NCI-H524 (cell line): Measurements from ENCODE around the gene ANO6.
"Not testable (repeated sequence)": the region's sequence is repeated elsewhere in the genome, so short reads cannot be mapped to it uniquely, and the experiment has no call there.

Experiments used
- DNase-seq, 2 experiments: peaks; one replicate each; lab custom pipeline; 2025; lab: John Stamatoyannopoulos, UW

ANO6 gene

DNA sequence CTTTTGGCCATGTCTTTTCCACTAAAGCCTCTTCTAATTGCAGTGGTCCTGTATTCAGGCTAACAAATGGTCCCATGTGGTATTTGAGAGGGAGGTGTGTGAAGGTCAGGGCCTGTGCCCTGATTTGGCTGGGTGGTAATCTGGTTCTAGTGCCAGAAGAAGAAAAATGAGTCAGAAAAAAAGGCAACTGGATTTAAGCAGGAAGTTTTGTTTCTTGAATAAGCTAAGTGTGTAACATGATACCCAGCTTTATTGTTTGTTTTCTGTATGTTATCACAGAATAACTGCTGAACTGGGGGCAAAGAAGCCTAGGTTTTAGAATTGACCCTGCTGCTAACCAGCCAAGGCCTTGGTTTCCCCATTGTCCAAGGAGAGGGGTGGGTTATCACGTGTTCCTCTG lies 134.0 kb downstream of the ANO6 start:
- DNase-seq, result peak in 1 of 2 experiments; percentile 24

DNA sequence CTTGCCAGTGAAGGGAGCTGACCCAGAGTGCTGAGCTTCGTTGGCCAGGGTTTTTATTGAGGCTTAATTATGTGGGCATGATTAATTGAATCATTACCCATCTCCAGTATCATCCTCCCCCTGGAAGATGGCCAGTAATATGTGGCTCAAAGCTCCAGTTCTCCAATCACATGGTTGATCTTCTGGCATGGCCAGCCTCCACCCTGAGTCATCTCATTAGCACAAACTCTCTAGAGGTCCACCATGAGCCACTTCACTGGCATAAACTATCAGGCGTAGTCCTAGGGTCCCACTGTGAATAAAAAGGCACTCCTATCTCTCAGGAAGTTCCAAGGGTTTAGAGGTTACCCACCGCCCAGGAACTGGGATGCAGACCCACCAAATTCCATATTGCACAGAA lies 135.0 kb downstream of the ANO6 start:
- no peak for DNase-seq

DNA sequence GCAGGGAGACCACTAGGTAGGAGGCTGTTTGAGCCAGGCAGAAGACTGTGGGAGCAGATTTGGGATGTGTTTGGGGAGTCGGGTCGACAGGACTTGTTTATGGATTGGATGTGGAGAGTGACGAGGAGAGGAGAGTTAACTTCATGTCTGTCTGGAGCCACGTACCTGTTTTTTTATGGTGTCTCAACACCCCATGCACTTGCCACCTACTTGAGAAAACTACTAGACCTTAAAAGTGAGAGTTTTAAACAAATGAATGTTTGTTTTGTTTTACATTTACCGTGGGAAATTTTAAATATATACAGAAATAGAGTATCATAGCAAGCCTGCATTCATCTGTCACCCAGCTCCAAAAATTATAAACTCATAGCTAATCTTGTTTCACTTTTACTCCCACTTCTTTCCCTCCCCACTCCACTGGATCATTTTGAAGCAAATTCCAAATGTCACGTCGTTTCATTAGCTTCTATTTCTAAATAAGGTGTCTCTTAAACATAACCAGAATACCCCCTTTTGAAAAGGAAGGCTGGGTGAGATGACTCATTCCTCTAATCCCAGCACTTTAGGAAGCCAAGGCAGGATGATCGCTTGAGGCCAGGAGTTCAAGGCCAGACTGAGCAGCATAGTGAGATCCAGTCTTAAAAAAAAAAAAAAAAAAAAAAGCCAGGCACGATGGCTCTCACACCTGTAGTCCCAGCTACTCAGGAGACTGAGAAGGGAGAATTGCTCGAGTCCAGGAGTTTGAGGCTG lies 136.2 kb downstream of the ANO6 start:
- no peak for DNase-seq

DNA sequence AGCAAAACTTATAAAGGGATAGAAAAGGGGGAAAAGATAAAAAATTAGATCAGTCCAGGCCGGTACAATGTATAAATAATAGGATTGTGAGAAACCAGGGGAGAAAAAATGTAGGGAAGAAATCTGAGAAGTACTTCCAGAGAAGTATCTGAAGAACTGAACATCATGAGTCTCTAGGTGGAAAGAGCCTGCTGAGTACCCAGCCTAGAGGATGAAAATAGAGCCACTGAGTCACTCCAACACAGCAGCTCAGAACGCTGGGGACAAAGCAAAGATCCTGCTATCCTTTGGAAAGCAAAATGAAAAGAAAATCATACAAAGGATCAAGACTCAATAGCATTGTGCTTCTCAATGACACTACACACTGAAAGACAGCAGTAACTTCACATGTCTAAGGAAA lies 138.0 kb downstream of the ANO6 start:
- no peak for DNase-seq

GRCh38 chr12:45354399-45354798 lies 138.5 kb downstream of the ANO6 start:
- no peak for DNase-seq

DNA sequence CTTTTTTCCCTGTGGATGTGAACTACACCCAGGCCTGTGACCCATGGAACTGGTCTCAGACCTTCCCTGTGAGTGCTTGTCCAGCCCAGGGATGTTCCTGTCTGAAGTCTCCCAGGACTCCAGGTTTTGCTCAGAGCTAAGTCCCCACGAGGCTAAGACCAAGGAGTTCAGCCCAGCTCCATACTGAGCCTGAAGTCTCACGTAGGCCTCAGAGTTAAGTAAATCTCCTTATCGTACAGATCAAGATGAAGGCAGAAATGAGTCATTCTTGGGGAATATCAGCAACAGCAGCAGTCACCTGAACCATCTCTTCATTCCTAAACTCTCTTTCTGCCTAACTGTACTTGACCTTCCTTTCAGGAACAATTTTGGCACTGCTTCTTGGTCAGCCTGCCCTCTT lies 139.8 kb downstream of the ANO6 start:
- DNase-seq, result no peak

- DNase-seq, result no peak
Measured at GRCh38 chr12:45356822-45357538, 141.1 kb downstream of the ANO6 start.

DNA sequence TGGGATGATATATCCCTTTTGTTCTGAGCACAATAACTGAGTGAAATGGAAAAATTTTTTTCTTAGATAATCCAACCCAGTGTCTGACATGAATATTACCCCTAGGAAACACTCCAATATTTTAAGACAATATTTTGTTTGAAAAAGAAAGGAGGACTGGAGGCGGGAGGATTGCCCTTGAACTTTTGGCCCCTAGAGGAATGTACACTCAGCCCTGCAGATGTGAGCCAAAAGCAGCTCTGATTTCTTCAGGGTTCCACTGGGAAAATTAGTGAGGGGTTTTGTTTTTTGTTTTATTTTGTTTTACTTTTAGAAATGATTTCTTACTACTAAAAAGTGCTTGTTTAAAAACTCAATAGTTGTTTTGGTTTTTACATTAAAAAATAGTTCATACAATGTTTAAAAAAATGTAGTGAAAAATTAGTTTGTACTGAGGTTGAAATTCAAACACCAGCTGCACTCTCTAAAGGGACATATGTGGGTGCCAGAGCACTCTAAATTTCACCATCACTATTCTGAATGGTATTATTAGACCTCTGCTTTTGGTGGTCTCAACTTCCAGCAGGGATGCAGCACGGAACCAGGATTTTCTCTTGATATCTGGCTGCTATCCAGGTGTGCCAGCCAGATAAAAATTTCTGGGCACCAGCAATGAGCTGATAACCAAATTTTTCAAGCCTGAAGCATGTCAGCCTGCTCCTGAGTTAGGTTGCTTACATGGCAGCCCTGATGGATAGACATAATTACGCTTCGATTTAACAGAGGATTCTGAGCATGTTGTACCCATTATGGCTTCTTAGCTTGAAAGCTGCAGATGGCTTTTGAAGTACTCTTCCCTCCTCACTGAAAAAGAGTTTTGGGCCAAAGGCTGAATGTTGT lies 141.9 kb downstream of the ANO6 start:
- no peak for DNase-seq

DNA sequence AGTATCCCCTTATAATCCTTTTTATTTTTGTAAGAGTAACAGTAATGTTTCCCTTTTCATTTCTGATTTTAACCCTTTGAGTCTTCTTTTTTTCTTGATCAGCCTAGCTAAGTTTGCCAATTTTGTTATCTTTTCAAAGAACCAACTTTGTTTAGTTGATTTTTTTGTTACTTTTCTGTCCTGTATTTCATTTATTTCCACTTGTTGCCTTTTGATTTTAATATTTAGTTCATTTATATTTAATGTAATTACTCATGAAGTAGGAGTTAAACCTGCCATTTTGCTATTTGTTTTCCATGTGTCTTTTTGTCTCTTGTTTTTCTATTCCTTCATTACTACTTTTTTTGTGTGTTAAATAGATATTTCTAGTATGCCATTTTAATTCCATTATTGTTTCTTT lies 146.4 kb downstream of the ANO6 start:
- no peak for DNase-seq

- no peak for DNase-seq
Measured at GRCh38 chr12:45363903-45364302, 148.0 kb downstream of the ANO6 start.

GRCh38 chr12:45368841-45369489 lies 153.1 kb downstream of the ANO6 start:
- DNase-seq, result no peak

DNA sequence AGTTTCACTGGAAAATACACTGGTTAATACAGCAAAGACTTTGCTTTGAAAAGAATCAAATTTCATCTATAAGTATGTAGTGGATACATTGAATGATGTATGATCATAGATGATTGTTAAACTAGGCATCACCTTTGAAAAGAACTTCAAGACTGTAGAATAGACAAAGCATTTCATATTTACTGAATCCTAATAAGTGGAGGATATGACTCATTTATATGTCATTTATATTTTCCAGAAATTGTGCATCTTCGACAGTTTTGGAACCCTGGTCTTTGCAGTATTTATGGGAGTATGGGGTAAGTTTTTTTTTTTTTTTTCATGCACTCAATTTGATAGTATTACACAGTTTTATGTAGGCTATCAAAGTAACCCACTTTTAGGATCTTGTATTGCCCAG lies 161.9 kb downstream of the ANO6 start:
- DNase-seq, result no peak

DNA sequence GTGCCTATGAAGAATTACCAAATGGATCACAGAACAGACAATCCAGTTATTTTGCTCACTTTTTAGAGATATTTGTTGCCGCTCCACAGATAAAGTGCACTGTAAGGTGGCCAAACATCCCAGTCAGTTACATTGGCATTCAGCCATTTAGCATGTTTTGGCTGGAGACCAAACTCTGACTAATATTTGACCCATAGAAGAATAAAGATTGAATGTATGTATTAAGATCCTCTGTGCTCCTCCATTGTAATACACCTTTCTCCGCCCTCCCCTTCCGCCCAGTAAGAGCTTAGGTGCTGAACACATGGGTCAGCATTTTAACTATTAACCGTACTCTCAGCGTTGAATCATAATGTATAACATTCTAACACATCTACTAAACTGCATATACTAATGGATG lies 163.4 kb downstream of the ANO6 start:
- no peak for DNase-seq

- no peak for DNase-seq
Measured at GRCh38 chr12:45381351-45381750, 165.5 kb downstream of the ANO6 start.

- DNase-seq, result peak in 1 of 2 experiments; percentile 41
Measured at GRCh38 chr12:45388545-45388944, 172.7 kb downstream of the ANO6 start.

- no peak for DNase-seq
Measured at GRCh38 chr12:45389426-45389825, 173.5 kb downstream of the ANO6 start.

GRCh38 chr12:45397499-45397898 lies 181.6 kb downstream of the ANO6 start:
- DNase-seq, result not testable (repeated sequence)

- no peak for DNase-seq
Measured at GRCh38 chr12:45398552-45398951, 182.7 kb downstream of the ANO6 start.

DNA sequence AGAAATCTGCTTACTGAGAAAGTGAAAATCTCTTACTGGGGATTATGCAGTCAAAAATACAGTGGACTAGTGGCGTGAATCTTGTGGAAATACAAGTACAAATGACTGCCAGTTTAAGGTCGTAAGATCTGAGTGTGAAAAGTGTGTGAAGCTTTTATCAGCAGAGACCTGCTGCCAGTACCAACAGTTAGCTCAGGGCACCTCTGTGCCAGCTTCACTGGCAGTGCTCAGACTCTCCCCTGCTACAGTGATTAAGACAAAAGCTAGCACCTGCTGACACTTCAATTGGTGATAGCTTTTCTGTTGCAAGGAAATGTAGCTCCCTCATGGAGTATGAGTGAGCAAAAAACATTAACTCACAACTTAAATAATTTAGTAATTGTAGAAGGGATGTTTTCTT lies 185.1 kb downstream of the ANO6 start:
- peak in 1 of 2 experiments; percentile 23 for DNase-seq

- no peak for DNase-seq
Measured at GRCh38 chr12:45402288-45402687, 186.4 kb downstream of the ANO6 start.

GRCh38 chr12:45406988-45407850 lies 191.3 kb downstream of the ANO6 start:
- DNase-seq, result no peak
